CD8-positive, alpha-beta memory T cell (primary cell): ENCODE measurements around the gene CTDNEP1. TPM values are rescaled to one million over a fixed set of nuclear protein-coding genes. Genes with fewer than 3 reads are reported as not detected.

Experiments
- CTCF ChIA-PET: fragments of 350-600 bp; sonication (Branson Sonifier 250); formaldehyde crosslinking; loops from one replicate; lab custom pipeline; 2021; ENCODE audit warnings: antibody characterized with exemption; lab: Charles Lee
- POLR2A ChIA-PET: fragments of 350-600 bp; sonication (Branson Sonifier 250); formaldehyde crosslinking; loops from one replicate; lab custom pipeline; 2021; ENCODE audit warnings: antibody characterized with exemption; lab: Charles Lee
- DNase-seq, 5 donors: peaks; one replicate each; pipeline versions ENCODE4 v3.0.0 to v3.0.0-alpha.2; 2020 to 2022; ENCODE audit warnings: mixed read lengths in 1 of 5
- H3K27ac ChIP-seq: one replicate; pipeline ENCODE4 v1.7.0; 2013; ENCODE audit warnings: low read depth, mild to moderate bottlenecking, low read length, moderate library complexity
- H3K27me3 ChIP-seq: 2 replicates; pipeline ENCODE4 v1.7.0; 2013; ENCODE audit warnings: low read length, mild to moderate bottlenecking; ENCODE audit not compliant: insufficient read depth, poor library complexity, severe bottlenecking
- H3K36me3 ChIP-seq: 2 replicates; pipeline ENCODE4 v1.7.0; 2013; ENCODE audit warnings: mild to moderate bottlenecking, low read length, moderate library complexity; ENCODE audit not compliant: insufficient read depth
- H3K4me1 ChIP-seq: 2 replicates; pipeline ENCODE4 v1.7.0; 2013; ENCODE audit warnings: mild to moderate bottlenecking, low read length, moderate library complexity; ENCODE audit not compliant: insufficient read depth
- H3K4me3 ChIP-seq: 2 replicates; pipeline ENCODE4 v1.7.0; 2013; ENCODE audit warnings: mild to moderate bottlenecking, low read length
- H3K9me3 ChIP-seq: 2 replicates; pipeline ENCODE4 v1.7.0; 2013; ENCODE audit warnings: mild to moderate bottlenecking, low read length
- H3K27ac Mint-ChIP-seq, 8 donors: one replicate each; pipeline ENCODE4 v1.8.0; 2020 to 2021; ENCODE audit warnings: mixed read lengths in 8 of 8, mild to moderate bottlenecking in 6 of 8, inconsistent platforms in 3 of 8, moderate library complexity in 3 of 8
- H3K27me3 Mint-ChIP-seq, 2 donors: one replicate each; pipeline ENCODE4 v1.8.0; 2020 to 2021; ENCODE audit warnings: mixed read lengths in 2 of 2, mild to moderate bottlenecking in 1 of 2, moderate library complexity in 1 of 2
- H3K36me3 Mint-ChIP-seq, 3 donors: one replicate each; pipeline ENCODE4 v1.8.0; 2020 to 2021; ENCODE audit warnings: mixed read lengths in 3 of 3, inconsistent platforms in 1 of 3, mild to moderate bottlenecking in 1 of 3
- H3K4me1 Mint-ChIP-seq, 3 donors: one replicate each; pipeline ENCODE4 v1.8.0; 2020 to 2021; ENCODE audit warnings: mixed read lengths in 3 of 3, inconsistent platforms in 1 of 3, mild to moderate bottlenecking in 1 of 3
- H3K4me3 Mint-ChIP-seq, 7 donors: one replicate each; pipeline ENCODE4 v1.8.0; 2020 to 2021; ENCODE audit warnings: mixed read lengths in 7 of 7, mild to moderate bottlenecking in 6 of 7, moderate library complexity in 4 of 7, inconsistent platforms in 2 of 7
- H3K9me3 Mint-ChIP-seq, 5 donors: one replicate each; pipeline ENCODE4 v1.8.0; 2020 to 2022; ENCODE audit warnings: mixed read lengths in 5 of 5, mild to moderate bottlenecking in 3 of 5, moderate library complexity in 2 of 5, inconsistent platforms in 1 of 5
- polyA plus RNA-seq: library from polyadenylated mRNA; unstranded; fragments of 300-500 nt; fragmentation: Illumina TruSeq; gene quantifications from one replicate; pipeline ENCODE4 v1.2.3, GENCODE V29; 2021
- total RNA-seq, 2 experiments: library from RNA; stranded (reverse); gene quantifications; one replicate each; pipeline ENCODE4 v1.2.3, GENCODE V29; 2021

The CTDNEP1 gene
- total and polyA plus RNA-seq, 3 experiments from 2014 or later, result 57.1 to 240 (median 224) TPM

DNA sequence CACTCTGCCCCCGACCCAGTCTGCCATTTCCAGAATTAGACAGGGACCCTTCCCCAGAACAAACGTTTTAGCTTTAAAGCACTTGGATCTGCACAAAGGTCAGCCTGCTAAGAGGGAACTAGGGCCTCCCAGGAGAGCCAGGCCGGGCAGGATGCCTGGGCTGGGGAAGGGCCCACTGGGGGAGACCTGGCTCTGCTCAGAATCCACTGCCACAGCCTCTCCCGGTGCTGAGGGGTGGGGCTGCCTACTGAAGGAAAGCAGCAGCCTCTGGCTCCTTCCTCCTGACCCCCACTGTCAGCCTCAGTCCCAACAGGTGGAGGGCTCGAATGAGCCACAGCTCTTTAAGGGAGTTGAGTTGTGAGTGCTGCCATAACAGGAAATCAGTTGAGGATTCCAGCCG lies 41.2 kb upstream of the CTDNEP1 start:
- POLR2A ChIA-PET, result no interaction called here
- no peak overlapping the region for H3K27ac ChIP-seq
- no peak for DNase-seq
- H3K4me3 ChIP-seq, result no peak overlapping the region
- Mint-ChIP-seq H3K36me3 (no peaks in the 10 kb centered on the region), H3K27ac (peak overlapping the region in 1 of 8 donors; percentile 9), H3K4me1 (peaks cover 14 to 27% (median 22%) of the 10 kb centered on the region in 3 donors), H3K4me3 (peak overlapping the region in 4 of 7 donors; percentile 1 to 60 (median 40)), H3K27me3 (peaks cover 30 to 32% of the 10 kb centered on the region in 2 donors), H3K9me3 (peaks cover 0 to 2% (median 0%) of the 10 kb centered on the region in 5 donors)
- H3K9me3 ChIP-seq, result no peaks in the 10 kb centered on the region
- H3K27me3 ChIP-seq, result peaks cover 7% of the 10 kb centered on the region
- no peaks in the 10 kb centered on the region for H3K36me3 ChIP-seq
- CTCF ChIA-PET, result interaction anchor here (2.5 kb wide), 1 partner anchor 11 kb away, joined by 10 read pairs; the partner anchor contains the start of gene SLC2A4
- H3K4me1 ChIP-seq, result peaks cover 24% of the 10 kb centered on the region

DNA sequence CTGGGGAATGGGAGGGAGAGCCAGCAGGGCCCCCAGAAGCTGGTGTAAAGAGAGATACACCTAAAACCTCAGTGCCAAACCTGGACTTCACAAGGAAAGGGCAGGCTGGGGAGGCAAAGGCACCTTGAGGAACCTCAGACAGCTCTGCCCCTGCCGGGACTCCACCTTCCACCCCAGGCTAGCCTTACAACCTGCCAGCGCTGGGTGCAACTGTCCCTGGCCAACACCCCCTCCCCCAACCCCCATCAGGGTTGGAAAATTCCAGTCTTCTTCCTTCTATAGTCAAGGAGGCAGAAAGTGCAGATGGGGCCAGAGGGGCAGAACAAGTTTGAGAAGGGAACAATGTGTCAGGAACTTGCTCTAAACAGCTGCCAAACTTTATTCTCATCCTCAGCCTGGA lies 40.7 kb upstream of the CTDNEP1 start:
- no peak overlapping the region for H3K4me3 ChIP-seq
- POLR2A ChIA-PET, result no interaction called here
- Mint-ChIP-seq H3K4me3 (no peak overlapping the region), H3K36me3 (no peaks in the 10 kb centered on the region), H3K27ac (no peak overlapping the region), H3K27me3 (peaks cover 32 to 34% of the 10 kb centered on the region in 2 donors), H3K9me3 (peaks cover 0 to 2% (median 0%) of the 10 kb centered on the region in 5 donors), H3K4me1 (peaks cover 14 to 27% (median 22%) of the 10 kb centered on the region in 3 donors)
- H3K9me3 ChIP-seq, result no peaks in the 10 kb centered on the region
- H3K27me3 ChIP-seq, result peaks cover 7% of the 10 kb centered on the region
- H3K36me3 ChIP-seq, result no peaks in the 10 kb centered on the region
- peaks cover 24% of the 10 kb centered on the region for H3K4me1 ChIP-seq
- H3K27ac ChIP-seq, result no peak overlapping the region
- CTCF ChIA-PET, result interaction anchor here (1.5 to 2.5 kb wide), 2 partner anchors 10 to 144 kb away, joined by 5 to 10 read pairs; partner anchors contain the start of gene SLC2A4
- no peak for DNase-seq

DNA sequence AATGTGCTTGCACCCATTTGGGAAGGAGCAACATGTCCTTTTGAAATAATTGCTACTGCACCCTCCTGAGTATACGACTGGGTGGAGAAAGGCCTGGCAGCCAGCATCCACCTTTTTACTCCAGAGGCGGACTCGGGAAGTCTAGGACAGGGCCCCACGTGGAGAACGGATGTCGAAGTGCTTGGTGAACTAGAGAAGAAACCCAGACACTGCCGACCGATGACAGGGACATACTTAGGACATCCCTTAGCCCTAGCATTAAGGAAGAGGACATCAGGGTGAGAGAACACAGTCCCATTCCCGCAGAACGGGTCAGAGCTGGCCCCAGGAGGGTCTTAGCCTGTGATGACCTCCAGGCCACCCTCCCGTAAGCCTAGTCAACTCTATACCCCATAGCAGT lies 39.2 kb upstream of the CTDNEP1 start:
- Histone ChIP-seq H3K27ac (no peak overlapping the region), H3K36me3 (no peaks in the 10 kb centered on the region), H3K4me3 (no peak overlapping the region), H3K4me1 (peaks cover 14% of the 10 kb centered on the region), H3K9me3 (no peaks in the 10 kb centered on the region), H3K27me3 (peaks cover 6% of the 10 kb centered on the region)
- Mint-ChIP-seq H3K9me3 (peaks cover 0 to 2% (median 0%) of the 10 kb centered on the region in 5 donors), H3K27ac (no peak overlapping the region), H3K4me1 (peaks cover 9 to 16% (median 15%) of the 10 kb centered on the region in 3 donors), H3K36me3 (no peaks in the 10 kb centered on the region), H3K4me3 (peak overlapping the region in 1 of 7 donors; percentile 27), H3K27me3 (peaks cover 36 to 37% of the 10 kb centered on the region in 2 donors)
- POLR2A ChIA-PET, result no interaction called here
- DNase-seq, result no peak
- CTCF ChIA-PET, result interaction anchor here (1.0 to 1.5 kb wide), 2 partner anchors 65 to 146 kb away, joined by 3 to 5 read pairs; no protein-coding TSS in a partner anchor

DNA sequence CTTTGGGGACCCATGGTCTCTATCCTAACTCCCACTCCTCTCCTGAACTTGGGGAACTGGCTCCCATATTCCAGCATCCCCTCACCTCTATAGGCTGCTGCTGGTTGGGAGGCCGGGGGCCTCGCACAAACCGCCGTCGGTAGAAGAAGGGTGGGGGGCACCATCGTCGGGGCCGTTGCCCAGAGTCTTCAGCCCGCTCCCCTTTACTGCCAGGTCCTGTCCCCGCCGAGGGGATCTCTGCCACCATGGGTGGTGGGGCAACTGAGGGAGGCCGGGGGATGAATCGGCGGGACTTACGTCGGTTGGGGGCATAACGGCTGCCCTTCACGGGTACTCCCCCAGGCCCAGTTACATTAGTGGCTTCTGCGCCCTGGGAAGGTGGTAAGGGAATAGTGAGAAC lies 38.6 kb upstream of the CTDNEP1 start:
- DNase-seq, result no peak
- Mint-ChIP-seq H3K27me3 (peaks cover 34 to 40% of the 10 kb centered on the region in 2 donors), H3K9me3 (peaks cover 0 to 1% (median 0%) of the 10 kb centered on the region in 5 donors), H3K36me3 (no peaks in the 10 kb centered on the region), H3K27ac (peak overlapping the region in 1 of 8 donors; percentile 79), H3K4me1 (peaks cover 7 to 11% (median 10%) of the 10 kb centered on the region in 3 donors), H3K4me3 (no peak overlapping the region)
- no peak overlapping the region for H3K4me3 ChIP-seq
- no peaks in the 10 kb centered on the region for H3K9me3 ChIP-seq
- POLR2A ChIA-PET, result no interaction called here
- no peaks in the 10 kb centered on the region for H3K36me3 ChIP-seq
- peaks cover 1% of the 10 kb centered on the region for H3K27me3 ChIP-seq
- no peak overlapping the region for H3K27ac ChIP-seq
- CTCF ChIA-PET, result no interaction called here
- peaks cover 10% of the 10 kb centered on the region for H3K4me1 ChIP-seq

DNA sequence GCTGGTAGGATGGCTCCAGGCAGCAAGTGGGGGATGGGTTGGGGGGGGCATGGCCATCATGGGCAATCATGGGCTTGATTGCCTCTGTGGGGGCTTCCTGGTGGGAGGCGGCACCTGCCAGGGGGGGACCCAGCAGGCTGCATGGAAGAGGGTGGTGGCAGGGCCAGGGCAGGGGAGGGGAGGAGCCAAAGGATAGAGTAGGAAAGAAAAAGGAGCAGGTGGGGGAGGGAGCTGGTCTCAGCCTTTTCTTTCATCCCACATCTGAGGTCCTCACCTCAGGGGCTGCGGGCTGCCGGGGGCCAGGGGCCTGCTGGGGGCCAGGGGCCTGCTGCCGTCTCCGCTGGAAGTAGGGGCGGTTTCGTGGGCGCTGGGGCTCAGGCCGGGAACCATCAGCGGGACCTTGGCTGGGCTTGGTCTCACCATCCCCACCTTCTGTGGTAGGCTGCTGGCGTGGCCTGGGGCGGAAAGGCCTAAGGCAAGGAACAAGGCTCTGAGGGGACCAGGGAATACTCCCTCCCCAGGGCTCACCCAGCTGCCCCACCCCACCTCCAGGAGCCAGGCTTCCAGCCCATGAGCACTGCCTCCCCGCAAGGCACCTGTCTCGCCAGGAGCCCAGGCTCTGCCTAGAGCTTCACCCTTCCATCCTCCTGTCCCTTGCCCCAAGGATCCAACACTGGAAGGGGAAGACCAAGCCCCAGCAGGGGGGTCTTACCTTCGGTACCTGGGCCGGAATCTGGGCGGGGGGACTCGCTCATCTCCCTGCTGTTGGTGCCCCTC lies 37.9 kb upstream of the CTDNEP1 start:
- CTCF ChIA-PET, result interaction anchor here (1.3 kb wide), 1 partner anchor 66 kb away, joined by 3 read pairs; no protein-coding TSS in a partner anchor
- H3K27me3 Mint-ChIP-seq, result peaks cover 37 to 38% of the 10 kb centered on the region in 2 donors
- H3K27ac Mint-ChIP-seq, result peak overlapping the region in 1 of 8 donors; percentile 79
- Histone ChIP-seq H3K27ac (no peak overlapping the region), H3K36me3 (no peaks in the 10 kb centered on the region), H3K4me3 (no peak overlapping the region), H3K4me1 (peaks cover 6% of the 10 kb centered on the region), H3K9me3 (no peaks in the 10 kb centered on the region), H3K27me3 (no peaks in the 10 kb centered on the region)
- POLR2A ChIA-PET, result no interaction called here
- H3K4me3 Mint-ChIP-seq, result no peak overlapping the region
- DNase-seq, result no peak
- no peaks in the 10 kb centered on the region for H3K36me3 Mint-ChIP-seq
- no peaks in the 10 kb centered on the region for H3K9me3 Mint-ChIP-seq
- H3K4me1 Mint-ChIP-seq, result peaks cover 4 to 7% (median 6%) of the 10 kb centered on the region in 3 donors

DNA sequence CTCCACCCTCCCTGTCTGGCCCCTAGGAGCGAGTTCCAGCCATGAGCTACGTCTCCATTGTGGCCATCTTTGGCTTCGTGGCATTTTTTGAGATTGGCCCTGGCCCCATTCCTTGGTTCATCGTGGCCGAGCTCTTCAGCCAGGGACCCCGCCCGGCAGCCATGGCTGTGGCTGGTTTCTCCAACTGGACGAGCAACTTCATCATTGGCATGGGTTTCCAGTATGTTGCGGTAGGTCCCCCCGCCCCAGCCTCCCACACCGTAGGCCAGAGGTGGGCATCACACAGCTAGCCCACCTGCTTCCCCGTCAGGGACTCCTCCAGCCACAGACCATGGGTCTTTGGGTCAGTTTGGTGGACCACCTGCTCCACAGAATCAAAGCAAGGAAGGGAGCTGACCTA lies 34.1 kb upstream of the CTDNEP1 start:
- Histone ChIP-seq H3K4me3 (no peak overlapping the region), H3K9me3 (no peaks in the 10 kb centered on the region), H3K4me1 (peaks cover 19% of the 10 kb centered on the region), H3K27ac (no peak overlapping the region), H3K36me3 (no peaks in the 10 kb centered on the region), H3K27me3 (peaks cover 8% of the 10 kb centered on the region)
- peaks cover 3 to 23% (median 7%) of the 10 kb centered on the region in 3 donors for H3K4me1 Mint-ChIP-seq
- H3K27ac Mint-ChIP-seq, result no peak overlapping the region
- H3K4me3 Mint-ChIP-seq, result no peak overlapping the region
- no peaks in the 10 kb centered on the region for H3K9me3 Mint-ChIP-seq
- CTCF ChIA-PET, result interaction anchor here (1.2 to 8.4 kb wide), 2 partner anchors 12 to 240 kb away, joined by 4 to 87 read pairs; no protein-coding TSS in a partner anchor
- peaks cover 38 to 52% of the 10 kb centered on the region in 2 donors for H3K27me3 Mint-ChIP-seq
- H3K36me3 Mint-ChIP-seq, result no peaks in the 10 kb centered on the region
- no peak for DNase-seq
- POLR2A ChIA-PET, result interaction anchor here (0.6 to 1.1 kb wide), 3 partner anchors 149 to 298 kb away, joined by 3 to 7 read pairs (median 4); partner anchors contain the start of genes MPDU1 and TMEM102

DNA sequence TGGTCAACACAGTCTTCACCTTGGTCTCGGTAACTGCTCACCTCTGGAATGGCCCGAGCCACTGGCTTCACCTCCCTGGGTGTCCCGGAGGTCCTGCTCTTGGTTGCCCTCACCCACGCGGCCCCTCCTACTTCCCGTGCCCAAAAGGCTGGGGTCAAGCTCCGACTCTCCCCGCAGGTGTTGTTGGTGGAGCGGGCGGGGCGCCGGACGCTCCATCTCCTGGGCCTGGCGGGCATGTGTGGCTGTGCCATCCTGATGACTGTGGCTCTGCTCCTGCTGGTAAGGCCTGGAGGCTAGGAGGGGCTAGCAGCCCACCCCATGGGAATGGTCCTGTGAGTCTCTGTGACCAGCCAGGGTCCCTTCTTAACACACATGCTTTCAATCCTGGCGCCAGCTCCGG lies 33.4 kb upstream of the CTDNEP1 start:
- H3K27ac Mint-ChIP-seq, result peak overlapping the region in 1 of 8 donors; percentile 65
- ChIA-PET CTCF (interaction anchor here (8.4 kb wide), 1 partner anchor 13 kb away, joined by 87 read pairs; no protein-coding TSS in a partner anchor), POLR2A (no interaction called here)
- Histone ChIP-seq H3K4me3 (no peak overlapping the region), H3K27me3 (peaks cover 8% of the 10 kb centered on the region), H3K36me3 (no peaks in the 10 kb centered on the region), H3K4me1 (peaks cover 20% of the 10 kb centered on the region), H3K9me3 (no peaks in the 10 kb centered on the region), H3K27ac (no peak overlapping the region)
- peaks cover 11 to 25% (median 14%) of the 10 kb centered on the region in 3 donors for H3K4me1 Mint-ChIP-seq
- no peak for DNase-seq
- H3K36me3 Mint-ChIP-seq, result no peaks in the 10 kb centered on the region
- no peak overlapping the region for H3K4me3 Mint-ChIP-seq
- H3K9me3 Mint-ChIP-seq, result no peaks in the 10 kb centered on the region
- peaks cover 36 to 52% of the 10 kb centered on the region in 2 donors for H3K27me3 Mint-ChIP-seq
